ENCODE results near the gene ZNF618. TPM values are rescaled to one million over a fixed set of nuclear protein-coding genes. Genes with fewer than 3 reads are reported as not detected.

Gene ZNF618
- 10 to 100 TPM; 11.9 to 17.1 TPM for total RNA-seq

- DNase-seq (peak; percentile 27 to 56 (median 40)), ATAC-seq (peak; percentile 74)
- Histone ChIP-seq H3K36me3 (replicated peaks in 1 of 2; ENCODE audit: insufficient read depth in 1 of 2, low read depth in 2 of 2) (no peaks in the 10 kb centered on the region), H3K4me1 (peaks cover 12% of the 10 kb centered on the region), H3K9me3 (no peaks in the 10 kb centered on the region), H3K27ac (peak within 1 kb of the TSS; percentile 58 to 89 (median 78)), H3K27me3 (no peaks in the 10 kb centered on the region), H3K4me3 (peak within 1 kb of the TSS; percentile 42 to 95)
- intact Hi-C loops (cut with DNase I), result no loop called here
- WGBS, 2 donors, result 0 to 2% methylated on average over 25 to 45 of the region's 84 CpGs
- TF ChIP-seq POLR2A (IDR thresholded peaks at IDR 0.05), result peak in 2 of 3 donors; percentile 24 to 42
- peak; percentile 27 to 75 (median 44) for TF ChIP-seq CTCF (IDR thresholded peaks at IDR 0.05)
Observed at GRCh38 chr9:113876151-113876992, at the start of gene ZNF618. ZNF618 (plus strand) TSS chr9:113876309; CDS start chr9:113876381, 72 bp downstream.

GRCh38 chr9:113828221-113828620, 47.9 kb upstream of the ZNF618 start:
- no peak overlapping the region for H3K27ac ChIP-seq
- DNase-seq, result no peak
- TF ChIP-seq CTCF (IDR thresholded peaks at IDR 0.05) (no peak), POLR2A (IDR thresholded peaks at IDR 0.05) (no peak)
- no peak overlapping the region for H3K4me3 ChIP-seq
- H3K4me1 ChIP-seq, result no peaks in the 10 kb centered on the region
- intact Hi-C loops (cut with DNase I), result no loop called here
- H3K9me3 ChIP-seq, result no peaks in the 10 kb centered on the region
- H3K36me3 ChIP-seq (replicated peaks in 1 of 2; ENCODE audit: insufficient read depth in 1 of 2, low read depth in 2 of 2), result no peaks in the 10 kb centered on the region
- whole genome bisulfite sequencing, 2 donors, result 38 to 48% methylated on average over 1 of the region's 1 CpG
- no peaks in the 10 kb centered on the region for H3K27me3 ChIP-seq
- no peak for ATAC-seq

- Histone ChIP-seq H3K4me1 (no peaks in the 10 kb centered on the region), H3K27me3 (no peaks in the 10 kb centered on the region), H3K9me3 (no peaks in the 10 kb centered on the region), H3K27ac (no peak overlapping the region), H3K36me3 (replicated peaks in 1 of 2; ENCODE audit: insufficient read depth in 1 of 2, low read depth in 2 of 2) (no peaks in the 10 kb centered on the region), H3K4me3 (no peak overlapping the region)
- 87 to 89% methylated on average over 3 of the region's 3 CpGs for WGBS, 2 donors
- intact Hi-C loops (cut with DNase I), result no loop called here
- DNase-seq (no peak), ATAC-seq (no peak)
- TF ChIP-seq POLR2A (IDR thresholded peaks at IDR 0.05), result no peak
- no peak for TF ChIP-seq CTCF (IDR thresholded peaks at IDR 0.05)
Observed at GRCh38 chr9:113837334-113837733, 38.8 kb upstream of the ZNF618 start.

- WGBS, 2 donors, result 77 to 82% methylated on average over 3 of the region's 3 CpGs
- H3K27ac ChIP-seq, result no peak overlapping the region
- H3K4me1 ChIP-seq, result no peaks in the 10 kb centered on the region
- DNase-seq (no peak), ATAC-seq (no peak)
- no peaks in the 10 kb centered on the region for H3K27me3 ChIP-seq
- TF ChIP-seq POLR2A (IDR thresholded peaks at IDR 0.05) (no peak), CTCF (IDR thresholded peaks at IDR 0.05) (no peak)
- no peaks in the 10 kb centered on the region for H3K36me3 ChIP-seq (replicated peaks in 1 of 2; ENCODE audit: insufficient read depth in 1 of 2, low read depth in 2 of 2)
- intact Hi-C loops (cut with DNase I), result no loop called here
- no peak overlapping the region for H3K4me3 ChIP-seq
- H3K9me3 ChIP-seq, result no peaks in the 10 kb centered on the region
Observed at GRCh38 chr9:113842086-113842485, 34.0 kb upstream of the ZNF618 start.

GRCh38 chr9:113844466-113844865, 31.6 kb upstream of the ZNF618 start:
- TF ChIP-seq CTCF (IDR thresholded peaks at IDR 0.05) (no peak), POLR2A (IDR thresholded peaks at IDR 0.05) (no peak)
- Histone ChIP-seq H3K4me3 (no peak overlapping the region), H3K36me3 (replicated peaks in 1 of 2; ENCODE audit: insufficient read depth in 1 of 2, low read depth in 2 of 2) (no peaks in the 10 kb centered on the region), H3K27ac (no peak overlapping the region), H3K4me1 (no peaks in the 10 kb centered on the region), H3K9me3 (no peaks in the 10 kb centered on the region), H3K27me3 (no peaks in the 10 kb centered on the region)
- intact Hi-C loops (cut with DNase I), result no loop called here
- DNase-seq (no peak), ATAC-seq (no peak)
- WGBS, 2 donors, result 75 to 78% methylated on average over 1 of the region's 1 CpG
